GM18498 (cell line): ENCODE data around the gene ERVH48-1.
A peak's percentile ranks its signal among the peaks of the same experiment; 100 is the strongest.
"Not testable (repeated sequence)": the region's sequence is repeated elsewhere in the genome, so short reads cannot be mapped to it uniquely, and the experiment has no call there.

Source experiments
- ATAC-seq: cut with Tn5 transposase; IDR thresholded peaks from one replicate; pipeline ENCODE4 v1.9.1; 2021; ENCODE audit warnings: mild to moderate bottlenecking, moderate library complexity; ENCODE audit not compliant: unreplicated experiment

Gene ERVH48-1

GRCh38 chr21:42925114-42925926 lies at the start of gene ERVH48-1:
TSS of gene ERVH48-1 (minus strand) at chr21:42925630. CDS start at chr21:42919006, 6,624 bp downstream.
- ATAC-seq, result no peak

DNA sequence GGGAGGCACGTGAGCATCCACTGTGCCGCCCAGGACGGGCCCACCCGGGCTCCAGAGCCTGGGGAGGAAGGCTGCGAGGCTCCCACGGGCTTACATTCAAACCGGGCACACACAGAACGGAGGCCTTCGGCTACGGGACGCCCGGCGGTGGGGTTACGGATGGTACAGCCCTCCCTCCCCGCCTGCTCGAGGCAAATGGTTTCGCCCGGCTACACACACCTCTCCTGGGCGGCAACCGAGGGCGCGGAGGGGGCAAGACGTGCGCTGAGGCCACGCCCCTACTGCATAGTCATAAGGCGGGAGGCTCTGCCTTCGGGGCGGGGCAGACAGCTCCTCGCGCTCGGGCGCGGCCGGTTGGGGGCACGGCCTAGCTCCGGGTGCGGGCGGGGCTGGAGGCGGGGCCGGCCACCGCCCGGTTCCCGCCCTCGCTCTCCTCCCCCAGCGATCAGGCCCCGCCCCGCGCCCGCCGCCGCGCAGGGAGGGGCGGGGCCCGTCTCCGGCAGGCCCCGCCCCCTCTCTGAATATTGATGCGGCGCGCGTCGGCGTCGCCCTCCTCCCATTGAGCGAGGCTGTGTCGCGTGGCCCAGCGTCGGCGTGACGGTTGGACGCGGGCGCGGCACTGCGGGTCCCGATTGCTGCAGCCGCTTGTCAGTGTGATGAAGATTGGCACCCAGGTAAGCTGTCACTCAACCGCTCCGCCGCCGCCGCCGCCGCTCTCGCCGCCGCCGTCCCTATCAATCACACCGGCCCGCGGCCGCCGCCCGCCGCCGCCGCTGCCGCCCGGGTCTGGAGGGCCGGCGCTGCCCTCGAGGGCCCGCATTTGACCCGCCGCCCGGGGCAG lies 48.8 kb upstream of the ERVH48-1 start, which contains the start of gene PKNOX1:
TSS of gene PKNOX1 (plus strand) at position 572 of the 841 bp plus-strand sequence. CDS start 29,820 bp downstream, outside the sequence.
- peak; percentile 82 for ATAC-seq

DNA sequence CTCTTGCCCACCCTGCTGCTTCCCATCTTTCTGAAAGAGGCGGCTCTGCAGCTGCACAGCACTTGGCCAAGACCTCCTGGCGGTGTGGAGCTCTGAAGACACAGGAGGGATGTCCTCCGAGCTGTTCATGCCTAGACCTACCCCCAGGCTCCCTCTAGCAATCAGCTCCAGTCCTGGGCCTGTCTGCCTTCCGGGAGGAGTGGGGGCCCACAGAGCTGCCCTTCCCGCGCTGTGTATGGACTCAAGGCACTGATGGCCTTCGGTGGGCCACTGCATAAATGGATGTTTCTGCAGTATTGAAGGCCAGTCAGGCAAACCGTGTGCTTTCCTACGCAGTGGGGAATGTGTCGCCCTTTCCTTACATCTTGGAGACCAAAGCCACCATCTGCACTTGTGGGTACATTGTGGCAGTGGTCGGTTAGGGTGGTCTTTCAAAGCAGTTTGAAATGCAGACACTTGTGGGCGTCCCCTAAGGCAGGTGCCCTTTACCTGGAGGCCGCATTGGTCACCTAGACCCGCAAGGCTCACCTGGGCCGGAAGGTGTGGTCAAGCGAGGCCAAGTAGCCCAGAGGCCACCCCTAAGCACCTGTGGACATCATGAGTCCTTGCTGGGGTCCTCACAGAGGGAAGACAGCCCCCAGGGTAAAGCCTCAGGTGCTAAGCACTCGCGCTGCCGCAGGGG lies 48.0 kb upstream of the ERVH48-1 start:
- no peak for ATAC-seq

GRCh38 chr21:42971897-42972275 lies 46.5 kb upstream of the ERVH48-1 start:
- no peak for ATAC-seq

DNA sequence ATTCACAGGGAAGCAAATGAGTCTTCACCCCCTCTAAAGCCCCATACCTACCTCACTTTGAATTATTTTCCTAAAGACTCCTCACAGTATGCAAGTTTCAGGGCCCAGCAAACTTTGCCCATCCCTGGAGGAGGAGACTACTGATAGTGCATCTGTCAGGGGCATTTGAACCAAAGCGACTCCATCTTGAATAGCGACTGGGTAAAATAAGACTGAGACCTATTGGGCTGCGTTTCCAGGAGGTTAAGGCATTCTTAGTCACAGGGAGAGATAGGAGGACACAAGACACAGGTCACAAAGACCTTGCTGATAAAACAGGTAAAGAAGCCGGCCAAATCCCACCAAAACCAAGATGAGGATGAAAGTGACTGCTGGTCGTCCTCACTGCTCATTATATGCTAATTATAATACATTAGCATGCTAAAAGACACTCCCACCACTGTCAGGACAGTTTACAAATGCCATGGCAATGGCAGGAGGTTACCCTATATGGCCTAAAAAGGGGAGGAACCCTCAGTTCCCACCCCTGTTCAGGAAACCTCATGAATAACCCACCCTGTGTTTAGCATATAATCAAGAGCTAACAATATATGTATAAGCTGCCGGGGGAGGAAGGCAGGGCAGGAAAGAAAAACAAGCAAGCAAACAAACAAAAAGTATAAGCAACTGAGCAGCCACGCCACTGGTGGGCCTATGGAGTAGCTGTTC lies 45.7 kb upstream of the ERVH48-1 start:
- ATAC-seq, result no peak

- ATAC-seq, result no peak
These were observed 43.8 kb upstream of the ERVH48-1 start for GRCh38 chr21:42969193-42969600.

DNA sequence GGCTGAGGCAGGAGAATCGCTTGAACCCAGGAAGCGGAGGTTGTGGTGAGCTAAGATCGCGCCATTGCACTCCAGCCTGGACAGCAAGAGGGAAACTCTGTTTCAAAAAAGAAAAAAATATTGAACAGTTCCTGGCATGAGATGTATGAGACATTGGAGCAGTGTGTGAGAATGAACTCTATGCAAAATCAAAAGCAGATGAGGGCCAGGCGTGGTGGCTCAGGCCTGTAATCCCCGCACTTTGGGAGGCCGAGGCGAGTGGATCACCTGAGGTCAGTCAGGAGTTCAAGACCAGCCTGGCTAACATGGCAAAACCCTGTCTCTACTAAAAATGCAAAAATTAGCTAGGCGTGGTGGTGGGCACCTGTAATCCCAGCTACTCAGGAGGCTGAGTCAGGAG lies 42.2 kb upstream of the ERVH48-1 start:
- not testable (repeated sequence) for ATAC-seq

DNA sequence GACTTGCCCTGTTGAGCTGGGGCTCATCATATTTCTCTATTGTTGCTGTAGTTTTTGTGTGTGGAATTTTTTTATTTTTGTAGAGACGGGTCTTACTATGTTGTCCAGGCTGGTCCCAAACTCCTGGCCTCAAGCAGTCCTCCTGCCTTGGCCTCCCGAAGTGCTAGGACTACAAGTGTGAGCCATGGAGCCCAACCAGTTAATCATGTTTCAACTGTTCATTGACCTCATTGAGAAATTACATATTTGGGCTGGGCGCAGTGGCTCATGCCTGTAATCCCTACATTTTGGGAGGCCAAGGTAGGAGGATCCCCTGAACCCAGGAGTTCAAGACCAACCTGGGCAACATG lies 39.8 kb upstream of the ERVH48-1 start:
- ATAC-seq, result no peak

- no peak for ATAC-seq
These were observed 39.2 kb upstream of the ERVH48-1 start for GRCh38 chr21:42964546-42965210.

- ATAC-seq, result no peak
These were observed 38.7 kb upstream of the ERVH48-1 start for GRCh38 chr21:42964086-42964485.

DNA sequence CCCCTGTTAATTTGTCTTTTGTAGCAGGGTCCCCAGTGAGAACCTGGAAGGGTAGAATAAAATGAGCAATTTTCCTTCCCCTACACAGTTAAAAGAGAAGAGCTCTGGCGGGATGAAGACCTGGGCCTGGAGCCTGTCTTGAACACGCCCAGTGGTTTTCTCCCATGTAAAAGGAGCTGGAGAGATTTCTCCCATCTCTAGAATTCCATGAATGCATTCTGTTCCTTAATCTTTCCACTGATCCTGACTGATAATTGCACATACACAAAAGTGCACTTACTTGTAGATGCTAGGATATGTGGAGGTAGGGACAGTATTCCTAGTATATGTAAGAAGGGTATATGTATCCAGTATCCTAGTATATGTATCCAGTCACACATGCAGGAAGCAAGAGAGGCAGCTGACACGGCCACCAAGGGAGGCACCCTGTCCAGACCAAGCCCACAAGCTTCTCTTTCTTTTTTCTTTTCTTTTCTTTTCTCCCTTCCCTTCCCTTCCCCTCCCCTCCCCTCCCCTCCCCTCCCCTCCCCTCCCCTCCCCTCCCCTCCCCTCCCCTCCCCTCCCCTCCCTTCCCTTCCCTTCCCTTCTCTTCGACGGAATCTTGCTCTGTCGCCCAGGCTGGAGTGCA lies 37.1 kb upstream of the ERVH48-1 start:
- ATAC-seq, result no peak

DNA sequence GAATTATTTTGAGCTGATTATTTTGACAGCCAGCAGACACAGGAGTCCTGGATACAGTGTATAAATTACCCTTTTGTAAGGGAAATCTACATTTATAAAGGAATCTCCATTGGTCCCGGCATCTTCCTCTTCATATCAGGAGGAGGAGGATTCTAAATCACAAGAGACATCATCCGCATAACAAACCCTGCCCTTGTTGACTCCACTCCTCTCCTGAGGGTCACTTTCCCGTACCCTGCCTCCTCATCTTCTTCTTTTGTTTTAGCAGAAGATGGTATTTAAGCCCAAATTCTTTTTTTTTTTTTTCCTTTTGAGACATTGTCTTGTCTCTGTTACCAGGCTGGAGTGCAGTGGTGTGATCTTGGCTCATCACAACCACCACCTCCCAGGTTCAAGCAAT lies 34.3 kb upstream of the ERVH48-1 start:
- no peak for ATAC-seq

DNA sequence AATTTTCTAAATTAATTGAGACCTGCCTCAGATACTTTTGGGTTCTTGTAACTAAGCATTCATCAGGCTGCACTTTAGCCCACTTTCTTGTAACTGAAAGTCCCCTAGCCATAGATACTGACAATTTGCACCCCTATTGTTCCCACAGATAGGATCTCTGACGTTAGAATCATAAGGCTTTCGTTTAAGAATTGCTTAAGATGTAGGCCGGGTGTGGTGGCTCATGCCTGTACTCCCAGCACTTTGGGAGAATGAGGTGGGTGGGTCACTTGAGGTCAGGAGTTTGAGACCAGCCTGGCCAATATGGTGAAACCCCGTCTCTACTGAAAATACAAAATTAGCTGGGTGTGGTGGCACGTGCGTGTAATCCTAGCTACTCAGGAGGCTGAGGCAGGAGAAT lies 32.7 kb upstream of the ERVH48-1 start:
- ATAC-seq, result not testable (repeated sequence)

GRCh38 chr21:42956824-42957630 lies 31.6 kb upstream of the ERVH48-1 start:
- peak; percentile 95 for ATAC-seq

GRCh38 chr21:42951193-42951592 lies 25.8 kb upstream of the ERVH48-1 start:
- ATAC-seq, result not testable (repeated sequence)

DNA sequence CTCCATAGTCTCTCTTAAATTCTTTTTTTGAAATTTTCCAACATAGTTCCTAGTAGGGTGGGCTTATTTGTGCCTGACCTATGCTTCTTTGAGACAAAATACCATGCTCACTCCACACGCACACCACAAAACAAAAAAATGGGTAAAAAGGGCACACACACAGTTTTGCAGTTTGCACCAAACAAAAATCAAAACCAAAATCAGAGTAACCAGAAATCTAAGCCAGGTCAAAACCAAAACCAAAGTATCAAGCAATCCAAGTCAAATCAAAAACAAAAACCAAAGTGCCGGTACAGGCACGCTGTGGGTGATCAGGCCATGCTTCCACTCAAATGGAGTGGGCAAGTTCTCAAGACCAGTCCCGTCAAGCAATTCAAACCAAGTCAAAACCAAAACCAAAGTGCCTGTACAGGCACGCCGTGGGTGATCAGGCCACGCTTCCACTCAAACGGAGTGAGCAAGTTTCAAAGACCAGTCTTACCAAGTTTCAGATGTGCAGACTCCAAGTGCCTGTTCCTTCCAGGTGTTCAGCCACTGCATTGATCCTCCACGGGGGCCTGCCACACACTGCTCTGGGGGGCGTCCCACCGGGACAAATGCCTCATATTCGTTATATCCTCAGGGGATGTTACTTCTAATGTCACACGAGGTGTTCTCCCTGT lies 23.8 kb upstream of the ERVH48-1 start:
- not testable (repeated sequence) for ATAC-seq

DNA sequence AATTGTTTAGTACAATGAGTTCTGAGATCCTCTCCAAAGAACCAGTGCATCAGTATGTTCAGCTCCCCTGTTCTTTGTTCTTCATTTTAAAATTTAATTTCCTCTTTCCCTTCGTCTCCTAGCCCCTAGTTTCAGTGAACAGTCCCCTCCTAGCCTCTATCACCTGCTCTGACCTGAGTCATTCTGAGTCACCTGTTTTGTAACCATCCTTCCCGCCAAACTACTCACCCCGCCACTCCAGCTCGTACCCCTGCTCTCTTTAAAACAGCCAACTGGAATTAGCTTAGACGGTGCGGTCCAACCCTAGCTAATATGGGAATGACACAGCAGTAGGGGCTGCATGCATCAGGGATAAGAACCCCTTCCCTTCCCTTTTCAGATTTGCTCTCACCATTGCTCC lies 16.8 kb upstream of the ERVH48-1 start:
- ATAC-seq, result no peak

DNA sequence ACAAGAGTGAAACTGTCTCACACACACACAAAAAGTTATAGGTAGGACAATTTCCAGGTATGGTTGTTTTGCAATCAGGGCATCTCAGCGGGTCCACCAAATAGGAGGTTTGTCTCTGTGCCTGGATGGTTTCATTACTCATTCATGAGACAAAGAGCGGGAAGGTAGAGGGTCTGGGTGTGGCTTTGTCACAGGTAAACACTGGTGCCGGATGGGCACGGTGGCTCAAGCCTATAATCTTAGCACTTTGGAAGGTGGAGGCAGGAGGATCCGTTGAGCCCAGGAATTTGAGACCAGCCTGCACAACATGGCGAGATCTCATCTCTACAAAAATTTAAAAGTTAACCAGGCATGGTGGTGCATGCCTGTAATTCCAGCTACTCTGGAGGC lies 16.3 kb upstream of the ERVH48-1 start:
- no peak for ATAC-seq
